B cell (primary cell): ENCODE data around the gene TBCD. TPM values are rescaled to one million over a fixed set of nuclear protein-coding genes. Genes with fewer than 3 reads are reported as not detected.

Experiments
- ATAC-seq: fragments of 200-7000 bp; cut with Tn5 transposase; one replicate; pipeline ENCODE4 v1.10.0; 2021; ENCODE audit warnings: low read depth, mild to moderate bottlenecking, moderate number of reproducible peaks, moderate library complexity
- CTCF ChIA-PET: fragments of 350-600 bp; sonication (Branson Sonifier 250); formaldehyde crosslinking; loops from one replicate; lab custom pipeline; 2021; ENCODE audit warnings: antibody characterized with exemption, inconsistent platforms; lab: Charles Lee
- POLR2A ChIA-PET: fragments of 350-600 bp; sonication (Branson Sonifier 250); formaldehyde crosslinking; loops from one replicate; lab custom pipeline; 2021; ENCODE audit warnings: antibody characterized with exemption; lab: Charles Lee
- DNase-seq: peaks from one replicate; pipeline ENCODE4 v3.0.0; 2013
- H2AFZ ChIP-seq: 2 replicates; pipeline ENCODE4 v1.6.1; 2012; ENCODE audit warnings: mild to moderate bottlenecking, low read depth, low read length; ENCODE audit not compliant: insufficient read depth, poor library complexity, severe bottlenecking
- H3K27ac ChIP-seq, 2 donors: 1 replicate in 1 of 2; 2 replicates in 1 of 2; pipeline ENCODE4 v1.5.1; 2012 to 2013; ENCODE audit warnings: low read length in 2 of 2, mild to moderate bottlenecking in 2 of 2, moderate library complexity in 1 of 2
- H3K27me3 ChIP-seq, 4 experiments: fragments of 200-600 bp in 1 of 4; sonication (generic) in 1 of 4; replicated peaks in 1 of 4; 1 replicate in 2 of 4; 2 replicates in 2 of 4; pipeline versions ENCODE4 v1.6.1 to v1.7.0; 2013 to 2016; ENCODE audit warnings: low read length in 3 of 4, mild to moderate bottlenecking in 2 of 4, mixed read lengths in 1 of 4, moderate library complexity in 1 of 4; ENCODE audit not compliant: insufficient read depth in 4 of 4, control insufficient read depth in 3 of 4; ENCODE audit errors: control extremely low read depth in 1 of 4
- H3K36me3 ChIP-seq, 2 experiments: replicated peaks in 1 of 2; 1 replicate in 1 of 2; 2 replicates in 1 of 2; pipeline versions ENCODE4 v1.6.1 to v1.7.1; 2013; ENCODE audit warnings: low read length in 1 of 2; ENCODE audit not compliant: insufficient read depth in 2 of 2, control insufficient read depth in 1 of 2; ENCODE audit errors: control extremely low read depth in 1 of 2, extremely low read depth in 1 of 2
- H3K4me1 ChIP-seq, 2 donors: fragments of 200-600 bp in 1 of 2; sonication (generic) in 1 of 2; 1 replicate in 1 of 2; 2 replicates in 1 of 2; pipeline versions ENCODE4 v1.5.1 to v1.6.1; 2013 to 2017; ENCODE audit warnings: low read length in 2 of 2; ENCODE audit not compliant: control insufficient read depth in 2 of 2, insufficient read depth in 2 of 2
- H3K4me2 ChIP-seq: replicated peaks from 2 replicates; pipeline ENCODE3; 2012; ENCODE audit warnings: mild to moderate bottlenecking, low read depth, low read length; ENCODE audit not compliant: poor library complexity, severe bottlenecking
- H3K4me3 ChIP-seq, 5 experiments: fragments of 200-600 bp in 1 of 5; sonication (generic) in 1 of 5; 1 replicate in 3 of 5; 2 replicates in 2 of 5; pipeline versions ENCODE4 v1.5.1 to v1.7.0; 2011 to 2016; ENCODE audit warnings: low read length in 4 of 5, mild to moderate bottlenecking in 4 of 5, low read depth in 2 of 5, control low read depth in 1 of 5, moderate library complexity in 1 of 5; ENCODE audit not compliant: insufficient read depth in 1 of 5; ENCODE audit errors: control extremely low read depth in 1 of 5, extremely low read depth in 1 of 5
- H3K79me2 ChIP-seq: fragments of 200-600 bp; sonication (generic); one replicate; pipeline ENCODE4 v1.6.0; 2016; ENCODE audit warnings: low read length; ENCODE audit not compliant: control insufficient read depth, insufficient read depth
- H3K9ac ChIP-seq: fragments of 200-600 bp; sonication (generic); 2 replicates; pipeline ENCODE4 v1.6.1; 2017; ENCODE audit warnings: mild to moderate bottlenecking, low read length, moderate library complexity
- H3K9me3 ChIP-seq, 3 donors: one replicate each; pipeline versions ENCODE4 v1.6.1 to v1.7.1; 2013; ENCODE audit warnings: low read length in 2 of 3; ENCODE audit not compliant: control insufficient read depth in 2 of 3, insufficient read depth in 1 of 3; ENCODE audit errors: control extremely low read depth in 1 of 3
- H4K20me1 ChIP-seq: 2 replicates; pipeline ENCODE4 v1.6.0; 2012; ENCODE audit warnings: mild to moderate bottlenecking, low read length; ENCODE audit not compliant: insufficient read depth, control insufficient read depth, poor library complexity, severe bottlenecking
- H3K27ac Mint-ChIP-seq: one replicate; pipeline ENCODE4 v1.8.0; 2021; ENCODE audit warnings: mixed read lengths
- H3K27me3 Mint-ChIP-seq: one replicate; pipeline ENCODE4 v1.8.0; 2021; ENCODE audit warnings: mixed read lengths
- H3K4me1 Mint-ChIP-seq: one replicate; pipeline ENCODE4 v1.8.0; 2021; ENCODE audit warnings: mixed read lengths
- H3K4me3 Mint-ChIP-seq: one replicate; pipeline ENCODE4 v1.8.0; 2021; ENCODE audit warnings: mixed read lengths
- H3K9me3 Mint-ChIP-seq: one replicate; pipeline ENCODE4 v1.8.0; 2022; ENCODE audit warnings: mixed read lengths; ENCODE audit not compliant: insufficient read depth
- EZH2 ChIP-seq: IDR thresholded peaks from 2 replicates; pipeline ENCODE4 v1.6.1; 2012; ENCODE audit warnings: borderline replicate concordance, low read depth, mild to moderate bottlenecking, moderate library complexity, low read length; ENCODE audit not compliant: insufficient read depth, poor library complexity, severe bottlenecking
- WGBS: methylation state at CpG from one replicate; pipeline ENCODE4 v1.1.5; 2013; ENCODE audit warnings: missing lambda C conversion rate; ENCODE audit not compliant: insufficient coverage; 5-methylcytosine and 5-hydroxymethylcytosine counted together
- intact Hi-C: fragments of 100-400 bp; cut with micrococcal nuclease; formaldehyde crosslinking; loops from one replicate; pipeline ENCODE4 v1.10.0; 2022
- polyA plus RNA-seq: library from polyadenylated mRNA; depleted of rRNA; stranded (reverse); fragments of >200 nt; gene quantifications from 2 replicates; pipeline ENCODE4 v1.2.3, GENCODE V29; 2012
- total RNA-seq, 2 donors: library from RNA; stranded (reverse); fragments of 120-200 nt in 1 of 2; gene quantifications; 1 replicate in 1 of 2; 2 replicates in 1 of 2; pipeline versions ENCODE4 v1.2.3 to v1.2.4, GENCODE V29; 2013 to 2022
- TF ChIP-seq, protein P1 (sequence below): fragments of 200-600 bp; IDR thresholded peaks from one replicate; pipeline ENCODE4 v1.8.0; 2022; ENCODE audit warnings: antibody characterized with exemption, mild to moderate bottlenecking

Gene TBCD
- total and polyA plus RNA-seq, 2 donors (not counting 1 experiment from before 2014, with no cell fraction given), result 60.8 to 101 TPM

DNA sequence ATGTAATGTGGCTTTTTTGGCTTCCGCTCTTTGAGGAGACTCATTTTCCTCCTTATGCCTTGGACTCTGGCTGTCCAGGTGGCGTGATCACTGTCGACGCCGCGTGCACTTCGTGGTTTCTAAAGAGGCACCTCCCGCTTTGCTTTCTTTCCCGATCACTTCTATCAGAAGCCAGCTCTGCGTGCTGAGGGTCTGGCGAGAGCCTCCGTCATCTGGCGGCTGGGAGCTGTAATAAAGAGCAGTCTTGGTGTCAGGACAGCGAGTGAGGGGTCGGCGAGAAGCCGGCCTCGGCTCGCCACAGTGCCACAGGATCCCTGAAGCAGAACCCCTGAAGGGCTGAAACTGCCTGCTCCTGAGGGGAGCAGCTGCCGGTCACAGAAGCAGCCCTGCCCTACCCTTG is 80.5 kb downstream of the TBCD start:
- no peak overlapping the region for H3K9ac ChIP-seq
- H3K36me3 ChIP-seq, result peaks cover 0 to 16% of the 10 kb centered on the region in 2 experiments
- POLR2A ChIA-PET, result interaction anchor here (0.6 kb wide), 1 partner anchor 12 kb away, joined by 3 read pairs; no protein-coding TSS in a partner anchor
- Mint-ChIP-seq H3K9me3 (no peaks in the 10 kb centered on the region), H3K4me1 (no peaks in the 10 kb centered on the region), H3K4me3 (no peak overlapping the region), H3K27ac (no peak overlapping the region), H3K27me3 (no peaks in the 10 kb centered on the region)
- WGBS, result 93% methylated on average over 20 of the region's 20 CpGs
- H3K79me2 ChIP-seq, result no peaks in the 10 kb centered on the region
- H4K20me1 ChIP-seq, result no peaks in the 10 kb centered on the region
- no peak overlapping the region for H2AFZ ChIP-seq
- no peak for TF ChIP-seq EZH2
- CTCF ChIA-PET, result no interaction called here
- no peak overlapping the region for H3K4me2 ChIP-seq
- no peak overlapping the region for H3K27ac ChIP-seq
- H3K27me3 ChIP-seq, result no peaks in the 10 kb centered on the region
- H3K9me3 ChIP-seq, result no peaks in the 10 kb centered on the region
- H3K4me1 ChIP-seq, result no peaks in the 10 kb centered on the region
- intact Hi-C loops, result no loop called here
- H3K4me3 ChIP-seq, result no peak overlapping the region
- ATAC-seq, result no peak
- DNase-seq, result no peak

DNA sequence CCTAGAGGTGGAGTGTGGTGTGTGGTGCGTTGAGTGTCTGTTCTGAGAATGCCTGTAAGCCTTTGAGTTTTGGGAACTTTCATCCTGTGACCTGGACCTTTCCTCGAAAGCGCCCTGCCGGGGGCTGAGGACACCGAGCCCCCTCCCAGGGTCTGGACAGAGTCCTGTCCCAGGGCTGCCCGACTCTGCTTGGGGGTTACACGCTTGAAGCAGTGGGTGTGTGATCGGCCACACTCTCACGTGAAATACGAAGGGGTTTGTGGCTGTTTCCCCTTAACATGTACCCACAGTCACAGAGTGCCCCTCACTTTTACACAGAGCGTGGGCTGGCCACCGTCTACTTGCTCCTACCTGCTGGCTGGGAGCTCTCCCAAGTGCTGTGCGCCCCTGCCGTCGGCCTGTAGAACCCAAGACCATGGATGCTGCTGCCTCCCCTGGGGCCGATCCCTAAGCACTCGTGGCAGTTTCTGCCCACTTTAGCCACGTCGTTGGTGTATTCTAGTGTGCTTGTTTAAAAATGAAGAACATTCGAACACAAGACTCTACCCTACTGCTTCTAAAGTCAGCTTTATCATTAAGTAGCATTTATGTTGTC is 81.1 kb downstream of the TBCD start:
- 99% methylated on average over 16 of the region's 20 CpGs for WGBS

More for the DNA sequence above, 81.1 kb downstream of the TBCD start:
- no peak overlapping the region for H3K4me3 Mint-ChIP-seq
- no peaks in the 10 kb centered on the region for H3K27me3 ChIP-seq
- no peaks in the 10 kb centered on the region for H3K9me3 ChIP-seq
- H3K79me2 ChIP-seq, result no peaks in the 10 kb centered on the region
- no peak for TF ChIP-seq EZH2
- TF ChIP-seq, protein P1, sequence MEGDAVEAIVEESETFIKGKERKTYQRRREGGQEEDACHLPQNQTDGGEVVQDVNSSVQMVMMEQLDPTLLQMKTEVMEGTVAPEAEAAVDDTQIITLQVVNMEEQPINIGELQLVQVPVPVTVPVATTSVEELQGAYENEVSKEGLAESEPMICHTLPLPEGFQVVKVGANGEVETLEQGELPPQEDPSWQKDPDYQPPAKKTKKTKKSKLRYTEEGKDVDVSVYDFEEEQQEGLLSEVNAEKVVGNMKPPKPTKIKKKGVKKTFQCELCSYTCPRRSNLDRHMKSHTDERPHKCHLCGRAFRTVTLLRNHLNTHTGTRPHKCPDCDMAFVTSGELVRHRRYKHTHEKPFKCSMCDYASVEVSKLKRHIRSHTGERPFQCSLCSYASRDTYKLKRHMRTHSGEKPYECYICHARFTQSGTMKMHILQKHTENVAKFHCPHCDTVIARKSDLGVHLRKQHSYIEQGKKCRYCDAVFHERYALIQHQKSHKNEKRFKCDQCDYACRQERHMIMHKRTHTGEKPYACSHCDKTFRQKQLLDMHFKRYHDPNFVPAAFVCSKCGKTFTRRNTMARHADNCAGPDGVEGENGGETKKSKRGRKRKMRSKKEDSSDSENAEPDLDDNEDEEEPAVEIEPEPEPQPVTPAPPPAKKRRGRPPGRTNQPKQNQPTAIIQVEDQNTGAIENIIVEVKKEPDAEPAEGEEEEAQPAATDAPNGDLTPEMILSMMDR, result no peak
- no peak overlapping the region for H3K27ac Mint-ChIP-seq
- ATAC-seq, result no peak
- no peaks in the 10 kb centered on the region for H3K4me1 ChIP-seq
- H3K36me3 ChIP-seq, result peaks cover 0 to 13% of the 10 kb centered on the region in 2 experiments
- ChIA-PET POLR2A (interaction anchor here (0.6 kb wide), 1 partner anchor 13 kb away, joined by 3 read pairs; no protein-coding TSS in a partner anchor), CTCF (no interaction called here)
- no peaks in the 10 kb centered on the region for H4K20me1 ChIP-seq
- no peak overlapping the region for H3K4me3 ChIP-seq
- H2AFZ ChIP-seq, result no peak overlapping the region
- H3K4me1 Mint-ChIP-seq, result no peaks in the 10 kb centered on the region
- H3K4me2 ChIP-seq, result no peak overlapping the region
- H3K9ac ChIP-seq, result no peak overlapping the region
- H3K27ac ChIP-seq, result no peak overlapping the region
- no peaks in the 10 kb centered on the region for H3K9me3 Mint-ChIP-seq
- intact Hi-C loops, result no loop called here
- no peak for DNase-seq
- no peaks in the 10 kb centered on the region for H3K27me3 Mint-ChIP-seq
